K562 treated with DMSO at 1 percent for 48 hours (cell line): ENCODE data around the gene CORO2A. TPM values are rescaled to one million over a fixed set of nuclear protein-coding genes. Genes with fewer than 3 reads are reported as not detected.

Source experiments
- total RNA-seq: library from RNA; unstranded; fragments of 300-600 nt; gene quantifications from 2 replicates; pipeline ENCODE4 v1.2.3, GENCODE V29; 2022; ENCODE audit warnings: low replicate concordance; ENCODE audit errors: extremely low read depth

CORO2A gene, protein sequence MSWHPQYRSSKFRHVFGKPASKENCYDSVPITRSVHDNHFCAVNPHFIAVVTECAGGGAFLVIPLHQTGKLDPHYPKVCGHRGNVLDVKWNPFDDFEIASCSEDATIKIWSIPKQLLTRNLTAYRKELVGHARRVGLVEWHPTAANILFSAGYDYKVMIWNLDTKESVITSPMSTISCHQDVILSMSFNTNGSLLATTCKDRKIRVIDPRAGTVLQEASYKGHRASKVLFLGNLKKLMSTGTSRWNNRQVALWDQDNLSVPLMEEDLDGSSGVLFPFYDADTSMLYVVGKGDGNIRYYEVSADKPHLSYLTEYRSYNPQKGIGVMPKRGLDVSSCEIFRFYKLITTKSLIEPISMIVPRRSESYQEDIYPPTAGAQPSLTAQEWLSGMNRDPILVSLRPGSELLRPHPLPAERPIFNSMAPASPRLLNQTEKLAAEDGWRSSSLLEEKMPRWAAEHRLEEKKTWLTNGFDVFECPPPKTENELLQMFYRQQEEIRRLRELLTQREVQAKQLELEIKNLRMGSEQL
- total RNA-seq, result not detected in 2 replicates

DNA sequence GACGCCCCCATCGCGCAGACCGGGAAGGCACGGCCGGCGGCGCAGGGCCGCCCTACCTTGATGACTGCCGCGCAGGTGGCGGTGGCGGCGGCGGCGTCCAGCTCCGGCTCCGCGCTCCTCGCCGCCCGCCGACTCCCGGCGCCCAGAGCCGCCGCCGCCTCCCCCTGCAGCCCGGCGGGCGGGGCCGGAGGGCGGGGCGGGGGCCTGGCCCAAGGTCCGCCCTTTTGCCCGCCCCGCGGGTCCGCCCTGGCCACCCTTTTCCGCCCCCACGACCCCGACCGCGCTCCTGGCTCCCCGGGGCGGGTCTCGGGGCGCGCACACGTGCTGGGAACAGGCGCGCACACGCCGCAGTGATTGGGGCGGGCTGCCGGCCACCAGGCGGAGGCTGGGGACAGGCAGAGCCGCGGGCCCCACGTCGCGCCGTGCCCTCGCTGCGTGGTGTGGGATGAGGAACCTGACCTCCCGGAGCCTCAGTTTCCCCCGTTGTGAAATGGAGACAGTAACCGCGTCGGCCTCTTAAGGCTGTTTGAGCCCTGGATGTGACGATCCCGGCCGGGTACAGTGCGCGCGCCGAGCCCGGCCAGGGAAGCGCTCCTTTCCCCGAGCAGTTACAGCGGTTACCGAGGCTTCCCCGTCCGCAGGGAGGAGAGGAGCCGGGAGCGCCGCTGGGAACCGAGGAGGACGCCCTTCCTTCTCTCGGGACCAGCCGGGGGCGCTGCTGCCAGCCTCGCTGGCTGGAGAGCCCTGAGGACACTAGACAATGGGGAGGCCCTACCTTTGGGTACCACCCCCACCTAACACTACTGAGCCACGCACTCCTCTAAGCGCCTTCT is at the start of gene CORO2A:
Gene CORO2A, minus strand, starts transcription at position 135 of the 833 bp plus-strand sequence. CDS start 34,977 bp downstream, outside the sequence.

DNA sequence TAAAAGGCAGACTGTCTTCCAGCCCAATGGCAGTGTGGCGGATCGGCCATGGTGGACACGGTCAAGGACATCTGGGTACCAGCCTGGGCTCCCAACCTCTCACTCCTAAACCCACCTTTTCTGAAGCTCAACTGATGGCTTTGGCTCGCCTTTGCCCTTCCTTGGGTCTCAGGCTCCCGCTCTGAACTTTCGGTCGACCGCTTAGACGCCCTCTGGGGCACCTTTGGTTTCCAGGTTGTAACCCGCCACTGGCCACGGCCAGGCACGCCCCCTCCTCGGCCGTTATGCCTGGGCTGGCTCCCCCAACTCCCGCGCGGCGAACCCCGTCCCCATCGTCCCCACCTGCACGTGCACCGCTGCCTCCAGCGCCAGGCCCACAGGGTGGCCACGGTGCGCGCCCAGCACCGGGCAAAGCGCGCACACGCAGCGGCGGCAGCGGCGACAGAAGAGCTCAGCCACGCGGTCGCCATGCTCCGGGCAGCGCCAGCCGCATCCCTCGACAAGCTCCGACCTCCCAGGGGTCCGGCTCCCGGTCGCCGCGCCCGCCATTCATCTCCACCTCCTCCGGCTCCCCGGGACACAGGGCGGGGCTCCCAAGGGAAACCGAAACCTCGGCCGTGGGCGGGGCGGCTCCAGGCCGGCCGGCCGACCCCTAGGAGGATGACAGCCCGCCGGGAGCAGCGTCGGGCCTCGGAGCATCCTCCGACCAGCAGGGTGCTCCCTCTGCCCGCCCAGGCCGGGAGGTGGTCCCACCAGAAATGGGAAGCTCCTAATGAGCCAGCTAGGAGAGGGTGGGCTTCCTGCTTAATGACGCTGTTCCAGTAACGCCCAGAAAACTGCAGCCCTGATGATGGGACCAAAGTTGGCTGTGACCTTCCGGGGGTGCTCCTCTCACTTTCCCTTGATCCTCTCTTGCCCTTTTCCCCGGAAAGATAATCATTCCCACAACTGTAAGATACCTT is 73.5 kb downstream of the CORO2A start, which contains the start of gene TRIM14:
Gene TRIM14, minus strand, starts transcription at position 583 of the 962 bp plus-strand sequence. Its CDS starts 34 bp downstream, at position 549.

Other genes starting within 250 kb of the CORO2A start
- gene ANP32B, start 209.3 kb downstream of the CORO2A start, total RNA-seq, result 397 TPM in 1 of 2 replicates, not detected in the other
- gene NANS, start 135.9 kb downstream of the CORO2A start, total RNA-seq, result 405 TPM in 1 of 2 replicates, not detected in the other
- not detected in 2 replicates for gene TRIM14, start 73.4 kb downstream of the CORO2A start, total RNA-seq
- gene TBC1D2, start 63.0 kb upstream of the CORO2A start, total RNA-seq, result not detected in 2 replicates